VCaP (cell line): ENCODE measurements around the gene HNRNPCL4.
"Not testable (repeated sequence)": the region's sequence is repeated elsewhere in the genome, so short reads cannot be mapped to it uniquely, and the experiment has no call there.

Experiments used
- H3K27ac ChIP-seq: fragments of 450-650 bp; 2 replicates; pipeline ENCODE4 v1.5.1; 2017

The HNRNPCL4 gene

DNA sequence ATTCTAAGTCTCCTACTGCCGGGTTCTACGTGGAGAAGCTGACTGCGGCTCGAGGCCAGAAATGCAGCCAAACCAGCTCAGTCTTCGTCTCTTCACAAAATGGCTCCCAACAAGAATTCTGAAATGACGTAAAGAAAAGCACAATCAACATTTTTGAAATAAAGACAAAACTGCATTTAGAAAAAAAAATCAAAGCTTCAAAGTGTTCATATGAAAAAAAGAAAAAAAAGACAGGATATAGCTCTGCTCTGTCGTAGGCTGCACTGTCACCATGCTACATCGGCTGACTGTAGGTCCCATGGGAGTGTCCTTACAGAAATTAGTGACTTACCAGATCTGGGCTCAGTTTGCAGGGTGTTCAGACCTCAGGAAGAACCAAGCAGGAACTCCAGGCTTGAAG is at the start of gene HNRNPCL4:
HNRNPCL4 (minus strand) TSS at position 101 of the 400 bp plus-strand sequence. CDS start 164 bp downstream, outside the sequence.
- not testable (repeated sequence) for H3K27ac ChIP-seq

GRCh38 chr1:13208712-13209111 is 43.3 kb upstream of the HNRNPCL4 start:
- H3K27ac ChIP-seq = not testable (repeated sequence)

DNA sequence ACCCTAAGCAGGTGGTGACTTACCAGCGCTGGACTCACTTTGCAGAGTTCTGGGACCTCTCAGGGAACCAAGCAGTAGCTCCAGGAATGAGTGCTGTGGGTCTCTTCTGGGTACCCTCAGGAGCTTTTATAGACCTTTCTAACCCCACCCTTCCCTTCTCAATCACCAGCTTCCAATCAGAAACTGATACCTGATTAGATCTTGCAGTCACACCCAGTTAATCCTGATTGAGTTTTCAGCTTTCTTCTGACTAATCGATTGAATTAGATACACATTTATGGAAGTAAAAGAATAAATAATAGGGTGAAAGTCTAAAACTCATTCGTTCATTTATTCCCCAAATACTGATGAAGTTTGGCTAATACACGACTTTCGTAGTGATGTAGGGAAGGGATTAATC is 35.9 kb upstream of the HNRNPCL4 start, which contains the start of gene PRAMEF13:
PRAMEF13 (minus strand) TSS at position 101 of the 400 bp plus-strand sequence. CDS start 1,820 bp downstream, outside the sequence.
- H3K27ac ChIP-seq = not testable (repeated sequence)

- H3K27ac ChIP-seq = not testable (repeated sequence)
Measured at GRCh38 chr1:13171548-13171947, 6.1 kb upstream of the HNRNPCL4 start, which contains the start of gene PRAMEF9. PRAMEF9 (plus strand) TSS chr1:13171848; CDS start chr1:13175281, 3,433 bp downstream.

DNA sequence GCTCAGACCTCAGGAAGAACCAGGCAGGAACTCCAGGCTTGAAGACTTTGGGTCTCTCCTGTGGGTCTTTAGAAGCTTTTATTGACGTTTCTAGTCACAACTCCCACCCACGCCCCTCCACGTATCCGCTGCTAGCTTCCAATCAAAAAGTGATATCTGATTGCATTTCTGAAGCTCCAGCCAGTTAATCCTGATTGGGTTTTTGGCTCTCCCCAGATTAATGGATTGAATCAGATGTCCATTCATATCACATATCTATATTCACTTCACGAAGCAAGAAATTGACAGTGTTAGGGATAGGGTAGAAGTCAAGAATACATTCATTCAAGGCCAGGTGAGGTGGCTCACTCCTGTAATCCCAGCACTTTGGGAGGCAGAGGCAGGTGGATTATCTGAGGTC is 9.5 kb downstream of the HNRNPCL4 start, which contains the start of gene PRAMEF26:
PRAMEF26 (minus strand) TSS at position 101 of the 400 bp plus-strand sequence. CDS start 2,914 bp downstream, outside the sequence.
- not testable (repeated sequence) for H3K27ac ChIP-seq

GRCh38 chr1:13116754-13117153 is 48.7 kb downstream of the HNRNPCL4 start, which contains the start of gene HNRNPCL2:
HNRNPCL2 (minus strand) TSS chr1:13116854; CDS start chr1:13116400, 454 bp downstream.
- H3K27ac ChIP-seq = not testable (repeated sequence)
